Mesothelial cell of epicardium (in vitro differentiated cells): ENCODE results near the gene MYL10. TPM values are rescaled to one million over a fixed set of nuclear protein-coding genes. Genes with fewer than 3 reads are reported as not detected.

Source experiments
- DNase-seq, 2 experiments: peaks; one replicate each; pipeline ENCODE4 v3.0.0; 2021; ENCODE audit warnings: low spot score in 2 of 2; ENCODE audit not compliant: unreplicated experiment in 2 of 2
- H3K27ac Mint-ChIP-seq: 2 replicates; pipeline ENCODE4 v1.8.0; 2021; ENCODE audit warnings: mixed read lengths
- H3K27me3 Mint-ChIP-seq: 2 replicates; pipeline ENCODE4 v1.8.0; 2021; ENCODE audit warnings: low read depth, mixed read lengths
- H3K36me3 Mint-ChIP-seq: 2 replicates; pipeline ENCODE4 v1.8.0; 2021; ENCODE audit warnings: mixed read lengths
- H3K4me1 Mint-ChIP-seq: 2 replicates; pipeline ENCODE4 v1.8.0; 2021; ENCODE audit warnings: mixed read lengths
- H3K4me3 Mint-ChIP-seq: 2 replicates; pipeline ENCODE4 v1.8.0; 2021; ENCODE audit warnings: mild to moderate bottlenecking, moderate library complexity, mixed read lengths
- H3K9me3 Mint-ChIP-seq: 2 replicates; pipeline ENCODE4 v1.8.0; 2021; ENCODE audit warnings: mixed read lengths
- CTCF ChIP-seq: fragments of 200-600 bp; sonication (generic); IDR thresholded peaks from one replicate; pipeline ENCODE4 v1.5.0; 2021; ENCODE audit warnings: antibody characterized with exemption; ENCODE audit not compliant: unreplicated experiment
- total RNA-seq: library from RNA; stranded (reverse); gene quantifications from 3 replicates; pipeline ENCODE4 v1.2.1, GENCODE V29; 2021

The MYL10 gene
- total RNA-seq, 1 donor from 2014 or later: not detected

GRCh38 chr7:101668726-101669125 lies 39.6 kb upstream of the MYL10 start:
- H3K9me3 Mint-ChIP-seq: peaks cover 5% of the 10 kb centered on the region
- DNase-seq: no peak
- H3K27me3 Mint-ChIP-seq: no peaks in the 10 kb centered on the region
- H3K4me3 Mint-ChIP-seq: no peak overlapping the region
- H3K27ac Mint-ChIP-seq: no peak overlapping the region
- no peaks in the 10 kb centered on the region for H3K36me3 Mint-ChIP-seq
- H3K4me1 Mint-ChIP-seq: peaks cover 5% of the 10 kb centered on the region
- no peak for TF ChIP-seq CTCF

- Mint-ChIP-seq H3K4me3 (no peak overlapping the region), H3K4me1 (peaks cover 5% of the 10 kb centered on the region), H3K36me3 (peaks cover 1% of the 10 kb centered on the region), H3K27ac (no peak overlapping the region), H3K27me3 (no peaks in the 10 kb centered on the region), H3K9me3 (peaks cover 7% of the 10 kb centered on the region)
- no peak for DNase-seq
- no peak for TF ChIP-seq CTCF
Observed at GRCh38 chr7:101667920-101668319, 38.8 kb upstream of the MYL10 start.

GRCh38 chr7:101667399-101667798 lies 38.3 kb upstream of the MYL10 start:
- H3K36me3 Mint-ChIP-seq: peaks cover 1% of the 10 kb centered on the region
- H3K27ac Mint-ChIP-seq: no peak overlapping the region
- H3K9me3 Mint-ChIP-seq: peaks cover 9% of the 10 kb centered on the region
- peaks cover 5% of the 10 kb centered on the region for H3K4me1 Mint-ChIP-seq
- H3K4me3 Mint-ChIP-seq: no peak overlapping the region
- no peak for TF ChIP-seq CTCF
- no peak for DNase-seq
- H3K27me3 Mint-ChIP-seq: no peaks in the 10 kb centered on the region

- no peak overlapping the region for H3K27ac Mint-ChIP-seq
Observed at GRCh38 chr7:101666741-101667140, 37.6 kb upstream of the MYL10 start.

GRCh38 chr7:101666293-101666692 lies 37.2 kb upstream of the MYL10 start:
- Mint-ChIP-seq H3K27me3 (no peaks in the 10 kb centered on the region), H3K4me1 (peaks cover 5% of the 10 kb centered on the region), H3K4me3 (no peak overlapping the region), H3K36me3 (peaks cover 1% of the 10 kb centered on the region), H3K9me3 (peaks cover 9% of the 10 kb centered on the region), H3K27ac (no peak overlapping the region)
- no peak for TF ChIP-seq CTCF
- DNase-seq: no peak

More at GRCh38 chr7:101666741-101667140, 37.6 kb upstream of the MYL10 start:
- TF ChIP-seq CTCF: no peak
- peaks cover 5% of the 10 kb centered on the region for H3K4me1 Mint-ChIP-seq
- H3K36me3 Mint-ChIP-seq: peaks cover 1% of the 10 kb centered on the region
- peaks cover 9% of the 10 kb centered on the region for H3K9me3 Mint-ChIP-seq
- DNase-seq: no peak
- H3K4me3 Mint-ChIP-seq: no peak overlapping the region
- no peaks in the 10 kb centered on the region for H3K27me3 Mint-ChIP-seq

GRCh38 chr7:101664893-101665471 lies 35.9 kb upstream of the MYL10 start:
- H3K9me3 Mint-ChIP-seq: peaks cover 9% of the 10 kb centered on the region
- H3K27ac Mint-ChIP-seq: no peak overlapping the region
- peaks cover 1% of the 10 kb centered on the region for H3K36me3 Mint-ChIP-seq
- peaks cover 7% of the 10 kb centered on the region for H3K4me1 Mint-ChIP-seq
- TF ChIP-seq CTCF: no peak
- no peak for DNase-seq
- H3K4me3 Mint-ChIP-seq: no peak overlapping the region
- no peaks in the 10 kb centered on the region for H3K27me3 Mint-ChIP-seq
